Measurements from ENCODE around the gene IQCB1.

DNA sequence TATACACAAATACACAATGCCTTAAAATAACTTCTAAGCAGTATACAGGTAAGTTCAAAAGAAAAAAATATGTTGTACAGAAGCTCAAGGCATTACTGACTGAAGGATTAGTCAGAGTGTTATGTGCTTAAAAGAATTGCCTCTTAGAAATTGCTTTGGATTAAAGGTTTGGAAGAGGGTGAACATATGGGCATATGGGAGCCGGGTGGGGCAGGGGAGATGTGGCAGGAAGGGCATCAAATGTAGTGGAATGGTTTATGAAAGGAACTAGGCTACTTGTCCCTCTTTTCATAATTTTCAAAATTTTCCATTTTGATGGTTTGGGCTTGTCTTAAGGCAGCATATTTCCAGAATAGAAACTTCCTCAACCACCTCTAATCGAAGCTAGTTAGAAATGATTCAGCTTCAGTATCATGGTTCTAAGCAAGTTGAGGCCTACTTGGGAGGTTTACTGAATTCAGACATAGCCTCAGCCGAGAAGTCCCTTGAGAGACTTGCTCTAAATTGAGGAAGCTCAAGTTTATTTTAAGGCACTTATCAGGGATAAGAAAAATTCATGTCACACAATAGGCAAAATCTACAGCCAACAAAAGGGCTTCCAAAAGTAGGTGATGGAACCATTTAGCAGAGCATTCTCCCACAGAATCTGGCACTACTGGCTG, 75.2 kb downstream of the IQCB1 start:
- no peak for TF ChIP-seq POLR2A (IDR thresholded peaks at IDR 0.05)
- TF ChIP-seq, protein P1, sequence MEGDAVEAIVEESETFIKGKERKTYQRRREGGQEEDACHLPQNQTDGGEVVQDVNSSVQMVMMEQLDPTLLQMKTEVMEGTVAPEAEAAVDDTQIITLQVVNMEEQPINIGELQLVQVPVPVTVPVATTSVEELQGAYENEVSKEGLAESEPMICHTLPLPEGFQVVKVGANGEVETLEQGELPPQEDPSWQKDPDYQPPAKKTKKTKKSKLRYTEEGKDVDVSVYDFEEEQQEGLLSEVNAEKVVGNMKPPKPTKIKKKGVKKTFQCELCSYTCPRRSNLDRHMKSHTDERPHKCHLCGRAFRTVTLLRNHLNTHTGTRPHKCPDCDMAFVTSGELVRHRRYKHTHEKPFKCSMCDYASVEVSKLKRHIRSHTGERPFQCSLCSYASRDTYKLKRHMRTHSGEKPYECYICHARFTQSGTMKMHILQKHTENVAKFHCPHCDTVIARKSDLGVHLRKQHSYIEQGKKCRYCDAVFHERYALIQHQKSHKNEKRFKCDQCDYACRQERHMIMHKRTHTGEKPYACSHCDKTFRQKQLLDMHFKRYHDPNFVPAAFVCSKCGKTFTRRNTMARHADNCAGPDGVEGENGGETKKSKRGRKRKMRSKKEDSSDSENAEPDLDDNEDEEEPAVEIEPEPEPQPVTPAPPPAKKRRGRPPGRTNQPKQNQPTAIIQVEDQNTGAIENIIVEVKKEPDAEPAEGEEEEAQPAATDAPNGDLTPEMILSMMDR (IDR thresholded peaks at IDR 0.05) = no peak
